ENCODE measurements around the gene ALDH1L2. TPM values are rescaled to one million over a fixed set of nuclear protein-coding genes. Genes with fewer than 3 reads are reported as not detected.

Gene ALDH1L2
- total and polyA plus RNA-seq, 9 of the 15 experiments (the other 6 are each of a cell fraction or from before 2014, with no cell fraction given): 1.1 to 9.9 (median 3.8) TPM

- TF ChIP-seq SFPQ (IDR thresholded peaks at IDR 0.05; ENCODE audit: low read depth, low read length): no peak
- TF ChIP-seq PRMT5 (CRISPR knock-in tag; IDR thresholded peaks at IDR 0.05): no peak
- TF ChIP-seq CBFB (CRISPR knock-in tag; IDR thresholded peaks at IDR 0.05): no peak
- TF ChIP-seq SAP30 (IDR thresholded peaks at IDR 0.05; ENCODE audit: borderline replicate concordance, insufficient read depth, low read depth, low read length, poor library complexity, severe bottlenecking): no peak
- TF ChIP-seq SRSF7 (optimal IDR thresholded peaks at IDR 0.05; ENCODE audit: low read depth, low read length): no peak
- no peak for TF ChIP-seq SIRT6 (IDR thresholded peaks at IDR 0.05; ENCODE audit: low read depth, low read length)
- TF ChIP-seq E2F4 (CRISPR knock-in tag; IDR thresholded peaks at IDR 0.05; ENCODE audit: low read depth): no peak
- TF ChIP-seq ZNF511 (CRISPR knock-in tag; IDR thresholded peaks at IDR 0.05): no peak
- TF ChIP-seq ZNF507 (tag; conservative IDR thresholded peaks at IDR 0.05): no peak
- TF ChIP-seq RAD51 (IDR thresholded peaks at IDR 0.05; ENCODE audit: borderline replicate concordance, low read depth): no peak
- no peak for TF ChIP-seq MYC (IDR thresholded peaks at IDR 0.05; ENCODE audit: low read depth, low read length)
- no peak for TF ChIP-seq MYC (CRISPR knock-in tag; IDR thresholded peaks at IDR 0.05; ENCODE audit: borderline replicate concordance, low read depth)
These were observed 5.6 kb upstream of the ALDH1L2 start (continued) for GRCh38 chr12:105089817-105090216.

Data from K562 (cell line).